Mammary microvascular endothelial cell (primary cell): ENCODE results near the gene NT5DC2. TPM values are rescaled to one million over a fixed set of nuclear protein-coding genes. Genes with fewer than 3 reads are reported as not detected.

ENCODE experiments used
- total RNA-seq: library from RNA; depleted of rRNA; stranded (reverse); fragments of >200 nt; gene quantifications from 2 replicates; pipeline ENCODE4 v1.2.3, GENCODE V29; 2015

Gene NT5DC2
- total RNA-seq = 44.6 and 64.3 TPM in 2 replicates

DNA sequence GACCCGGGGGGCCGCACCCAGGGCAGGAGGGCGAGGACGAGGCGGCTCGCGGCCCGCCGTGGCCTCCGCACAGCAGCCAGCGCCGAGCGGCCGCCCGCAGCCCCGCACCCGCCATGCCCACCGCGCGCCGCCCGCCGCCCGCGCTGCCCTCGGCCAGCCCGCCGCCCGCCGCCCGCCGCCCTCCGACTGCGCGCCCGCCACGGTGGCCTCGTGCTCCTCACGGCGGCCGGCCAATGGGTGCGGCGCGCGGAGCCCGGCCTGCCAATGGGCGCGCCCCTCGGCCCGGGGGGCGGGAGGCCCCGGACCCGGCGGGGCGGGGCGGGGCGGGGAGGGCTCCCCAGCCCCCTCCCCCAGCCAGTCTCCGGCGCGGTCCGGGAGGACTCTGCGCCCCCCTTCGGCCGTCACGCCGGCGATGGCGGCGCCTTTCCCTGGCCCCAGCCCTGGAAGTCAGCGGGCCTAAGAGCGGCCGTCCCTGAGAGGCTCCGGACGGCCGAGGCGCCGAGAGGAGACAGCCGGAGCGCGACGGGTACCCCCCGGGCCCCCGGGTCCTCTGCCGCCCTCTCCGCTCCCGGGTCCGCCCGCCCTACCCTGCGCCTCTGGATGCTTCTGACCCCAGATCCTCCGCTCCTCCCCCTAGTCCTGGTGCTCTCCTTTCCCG, at the start of gene NT5DC2:
Gene NT5DC2, minus strand, starts transcription at position 235 of the 658 bp plus-strand sequence. Its CDS starts 120 bp downstream, at position 115.

DNA sequence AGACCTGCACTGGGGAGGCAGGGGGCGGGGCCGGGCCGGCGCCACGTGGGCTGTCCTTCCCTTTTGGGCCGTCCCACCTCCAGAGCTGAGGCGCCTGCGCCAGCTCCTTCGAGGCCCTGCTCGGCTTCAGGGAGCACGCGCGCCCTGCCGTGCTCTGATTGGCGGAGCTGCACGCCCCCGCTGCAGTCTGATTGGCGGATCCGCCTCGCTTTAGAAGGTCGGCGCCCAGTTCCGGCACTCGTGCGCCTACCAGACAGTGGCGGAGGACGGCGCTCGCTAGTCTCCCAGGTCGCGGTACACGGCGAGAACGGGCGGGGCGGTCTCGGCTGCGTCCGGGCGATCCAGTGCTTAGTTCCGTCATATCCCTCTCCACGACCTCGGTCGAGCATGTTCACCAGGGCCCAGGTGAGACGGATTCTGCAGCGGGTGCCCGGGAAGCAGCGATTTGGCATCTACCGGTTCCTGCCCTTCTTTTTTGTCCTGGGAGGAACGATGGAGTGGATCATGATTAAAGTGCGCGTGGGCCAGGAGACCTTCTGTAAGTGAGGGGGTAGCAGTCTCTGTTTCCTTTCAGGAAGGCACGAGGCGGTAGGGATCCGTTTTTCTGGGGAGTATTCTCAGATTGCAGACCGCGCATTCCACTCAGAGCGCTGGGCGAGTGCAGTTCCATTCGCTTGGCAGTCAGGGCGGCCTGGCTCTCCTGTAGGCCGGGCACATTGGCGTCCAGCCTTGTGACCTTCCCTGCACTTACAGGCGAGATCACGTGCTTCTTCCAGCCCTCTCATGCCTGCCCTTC, 2.9 kb upstream of the NT5DC2 start, which contains the start of gene UQCC5:
Gene UQCC5, plus strand, starts transcription at position 237 of the 796 bp plus-strand sequence. Its CDS starts 151 bp downstream, at position 388.

DNA sequence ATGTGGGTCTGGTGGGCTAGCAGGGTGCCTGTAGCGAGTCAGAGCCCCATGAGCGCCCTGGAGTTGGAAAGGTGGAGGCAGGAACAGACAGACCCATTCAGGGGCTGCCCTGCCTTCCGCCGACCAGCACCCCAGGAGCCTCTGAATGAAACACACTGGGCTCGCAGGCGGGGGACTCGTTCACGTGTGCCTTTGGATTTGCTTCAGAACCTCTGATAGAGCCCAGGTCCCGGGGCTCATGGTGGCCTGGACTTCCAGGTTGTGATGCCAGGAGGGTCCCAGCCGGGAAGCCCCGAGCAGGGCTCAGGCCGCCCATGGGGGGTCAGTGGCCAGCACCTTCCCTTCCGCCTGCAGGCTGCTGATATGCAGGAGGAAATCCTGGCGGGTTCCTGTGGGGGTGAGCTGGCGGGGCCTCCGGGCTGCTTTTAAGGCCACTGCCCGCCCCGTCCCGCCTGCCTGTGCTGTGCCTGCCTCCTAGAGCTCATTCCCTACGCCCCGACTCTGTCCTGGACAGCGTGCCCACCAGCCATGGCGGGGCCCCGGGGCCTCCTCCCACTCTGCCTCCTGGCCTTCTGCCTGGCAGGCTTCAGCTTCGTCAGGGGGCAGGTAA, 38.7 kb downstream of the NT5DC2 start, which contains the start of gene STAB1:
Gene STAB1, plus strand, starts transcription at position 453 of the 610 bp plus-strand sequence. Its CDS starts 76 bp downstream, at position 529.

Other genes with a start within 250 kb of the NT5DC2 start
- 15.0 and 15.6 TPM in 2 replicates for gene GLYCTK, start 246.0 kb downstream of the NT5DC2 start, total RNA-seq
- gene DNAH1, start 217.5 kb downstream of the NT5DC2 start, total RNA-seq = 1.00 and 1.3 TPM in 2 replicates
- 56.0 and 108 TPM in 2 replicates for gene BAP1, start 123.8 kb downstream of the NT5DC2 start, total RNA-seq
- gene PHF7, start 123.2 kb downstream of the NT5DC2 start, total RNA-seq = 5.6 and 8.9 TPM in 2 replicates
- 3.5 and 3.6 TPM in 2 replicates for gene SEMA3G, start 88.8 kb downstream of the NT5DC2 start, total RNA-seq
- gene TNNC1, start 79.8 kb downstream of the NT5DC2 start, total RNA-seq = not detected in 2 replicates
- gene NISCH, start 78.3 kb downstream of the NT5DC2 start, total RNA-seq = 24.0 and 27.5 TPM in 2 replicates
- gene STAB1, start 38.5 kb downstream of the NT5DC2 start, total RNA-seq = 149 and 154 TPM in 2 replicates
- gene UQCC5, start 2.7 kb upstream of the NT5DC2 start, total RNA-seq = 0.59 and 9.9 TPM in 2 replicates
- gene PBRM1, start 152.1 kb upstream of the NT5DC2 start, total RNA-seq = 48.8 and 49.8 TPM in 2 replicates
- 100 and 102 TPM in 2 replicates for gene GNL3, start 152.2 kb upstream of the NT5DC2 start, total RNA-seq
- gene GLT8D1, start 171.9 kb upstream of the NT5DC2 start, total RNA-seq = 49.4 and 60.7 TPM in 2 replicates
- gene SPCS1, start 172.2 kb upstream of the NT5DC2 start, total RNA-seq = 189 TPM in 2 replicates
- 12.1 and 15.1 TPM in 2 replicates for gene NEK4, start 237.1 kb upstream of the NT5DC2 start, total RNA-seq
- not detected in 2 replicates for gene ITIH1, start 243.7 kb upstream of the NT5DC2 start, total RNA-seq